ENCODE results near the gene ASAH2.

Gene ASAH2

DNA sequence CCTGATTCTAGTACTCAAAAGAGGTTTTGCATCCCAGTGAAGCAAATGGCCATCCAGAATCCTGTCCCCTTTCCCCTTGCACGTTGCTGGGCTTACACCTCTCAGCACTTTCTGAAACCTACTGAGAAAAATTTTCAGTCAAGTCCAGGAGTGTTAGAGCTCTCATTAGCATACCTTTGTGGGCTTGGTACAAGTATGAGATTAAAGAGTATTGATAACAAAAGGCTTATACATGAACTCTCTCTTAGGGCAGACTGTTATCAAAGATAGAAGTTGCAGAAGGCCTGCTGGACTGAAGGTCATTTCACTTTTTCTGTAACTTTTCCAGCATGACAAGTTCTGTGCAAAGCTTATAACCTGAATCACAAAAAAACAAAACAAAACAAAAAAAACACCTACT, at the start of gene ASAH2:
ASAH2 (minus strand) TSS at position 123 of the 400 bp plus-strand sequence. CDS start 2,906 bp downstream, outside the sequence.
- in situ Hi-C loops (cut with HindIII; ENCODE audit: low sequenced_read_pairs), result no loop called here
- no peak within 1 kb of the TSS for H3K4me3 ChIP-seq (ENCODE audit: low read depth, low read length)
- TF ChIP-seq, protein P1, sequence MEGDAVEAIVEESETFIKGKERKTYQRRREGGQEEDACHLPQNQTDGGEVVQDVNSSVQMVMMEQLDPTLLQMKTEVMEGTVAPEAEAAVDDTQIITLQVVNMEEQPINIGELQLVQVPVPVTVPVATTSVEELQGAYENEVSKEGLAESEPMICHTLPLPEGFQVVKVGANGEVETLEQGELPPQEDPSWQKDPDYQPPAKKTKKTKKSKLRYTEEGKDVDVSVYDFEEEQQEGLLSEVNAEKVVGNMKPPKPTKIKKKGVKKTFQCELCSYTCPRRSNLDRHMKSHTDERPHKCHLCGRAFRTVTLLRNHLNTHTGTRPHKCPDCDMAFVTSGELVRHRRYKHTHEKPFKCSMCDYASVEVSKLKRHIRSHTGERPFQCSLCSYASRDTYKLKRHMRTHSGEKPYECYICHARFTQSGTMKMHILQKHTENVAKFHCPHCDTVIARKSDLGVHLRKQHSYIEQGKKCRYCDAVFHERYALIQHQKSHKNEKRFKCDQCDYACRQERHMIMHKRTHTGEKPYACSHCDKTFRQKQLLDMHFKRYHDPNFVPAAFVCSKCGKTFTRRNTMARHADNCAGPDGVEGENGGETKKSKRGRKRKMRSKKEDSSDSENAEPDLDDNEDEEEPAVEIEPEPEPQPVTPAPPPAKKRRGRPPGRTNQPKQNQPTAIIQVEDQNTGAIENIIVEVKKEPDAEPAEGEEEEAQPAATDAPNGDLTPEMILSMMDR (IDR thresholded peaks at IDR 0.05; ENCODE audit: low read depth, low read length, missing control alignments), result no peak
- DNase-seq (ENCODE audit: low read depth), result no peak

DNA sequence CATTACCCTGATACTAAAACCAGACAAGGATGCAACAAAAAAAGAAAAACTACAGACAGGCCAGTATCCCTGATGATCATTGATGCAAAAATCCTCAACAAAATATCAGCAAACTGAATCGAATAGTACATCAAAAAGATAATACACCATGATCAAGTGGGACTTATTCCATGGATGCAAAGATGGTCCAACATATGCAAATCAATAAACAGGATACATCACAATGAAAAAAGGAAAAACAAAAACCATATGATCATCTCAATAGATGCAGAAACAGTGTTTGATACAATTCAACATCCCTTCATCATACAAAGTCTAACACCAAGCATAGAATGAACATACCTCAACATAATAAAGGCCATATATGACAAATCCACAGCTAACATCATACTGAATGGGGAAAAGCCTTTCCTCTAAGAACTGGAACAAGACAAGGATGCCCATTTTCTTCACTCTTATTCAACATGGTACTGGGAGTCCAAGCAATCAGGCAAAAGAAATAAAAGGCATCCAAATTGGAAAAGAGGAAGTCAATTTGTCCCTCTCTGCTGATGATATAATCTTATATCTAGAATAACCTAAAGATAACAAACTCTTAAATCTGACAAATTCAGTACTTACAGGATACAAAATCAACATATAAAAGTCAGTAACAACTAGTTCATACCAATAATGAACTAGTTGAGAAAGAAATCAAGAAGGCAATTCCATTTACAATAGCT, 48.8 kb upstream of the ASAH2 start:
- DNase-seq (ENCODE audit: low read depth), result no peak
- in situ Hi-C loops (cut with HindIII; ENCODE audit: low sequenced_read_pairs), result no loop called here
- TF ChIP-seq, protein P1 (IDR thresholded peaks at IDR 0.05; ENCODE audit: low read depth, low read length, missing control alignments), result no peak
- H3K4me3 ChIP-seq (ENCODE audit: low read depth, low read length), result no peak overlapping the region

DNA sequence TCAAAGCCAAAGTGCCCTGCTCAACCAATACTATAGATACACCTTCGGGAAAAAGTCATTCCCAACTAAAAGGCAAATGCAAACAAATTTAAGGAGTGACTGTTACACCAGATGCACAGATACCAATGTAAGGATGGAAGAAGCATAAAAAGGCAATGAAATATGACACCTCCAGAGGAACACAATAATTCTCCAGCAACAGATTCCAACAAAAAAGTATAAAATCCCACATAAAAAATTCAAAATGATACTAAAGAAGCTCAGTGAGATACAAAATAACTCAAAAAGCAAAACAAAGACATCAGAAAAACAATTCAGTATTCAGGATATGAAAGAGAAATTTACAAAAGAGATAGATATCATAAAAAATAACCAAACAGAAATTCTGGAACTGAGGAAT, 44.1 kb upstream of the ASAH2 start:
- TF ChIP-seq, protein P1 (IDR thresholded peaks at IDR 0.05; ENCODE audit: low read depth, low read length, missing control alignments), result no peak
- in situ Hi-C loops (cut with HindIII; ENCODE audit: low sequenced_read_pairs), result no loop called here
- H3K4me3 ChIP-seq (ENCODE audit: low read depth, low read length), result no peak overlapping the region
- no peak for DNase-seq (ENCODE audit: low read depth)

DNA sequence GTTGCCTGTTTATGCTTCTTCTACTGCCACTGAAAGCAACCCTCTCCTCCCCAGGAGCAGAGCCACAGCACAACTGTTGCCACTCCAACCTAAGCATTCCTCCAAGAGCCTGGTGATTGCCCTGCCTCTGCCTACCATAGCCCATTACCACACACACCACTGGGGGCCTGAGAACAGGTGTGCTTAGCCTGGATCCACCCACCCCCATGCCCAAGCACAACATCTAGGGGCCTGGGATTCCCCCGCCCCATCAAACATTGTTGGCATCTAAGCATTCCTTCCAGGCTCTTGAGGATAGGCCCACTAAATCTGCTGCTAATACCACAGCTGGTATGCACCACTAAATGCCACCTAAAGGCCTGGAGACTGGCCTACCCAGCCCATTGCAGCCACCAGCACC, 43.3 kb upstream of the ASAH2 start:
- H3K4me3 ChIP-seq (ENCODE audit: low read depth, low read length), result no peak overlapping the region
- TF ChIP-seq, protein P1 (IDR thresholded peaks at IDR 0.05; ENCODE audit: low read depth, low read length, missing control alignments), result no peak
- in situ Hi-C loops (cut with HindIII; ENCODE audit: low sequenced_read_pairs), result no loop called here
- no peak for DNase-seq (ENCODE audit: low read depth)

DNA sequence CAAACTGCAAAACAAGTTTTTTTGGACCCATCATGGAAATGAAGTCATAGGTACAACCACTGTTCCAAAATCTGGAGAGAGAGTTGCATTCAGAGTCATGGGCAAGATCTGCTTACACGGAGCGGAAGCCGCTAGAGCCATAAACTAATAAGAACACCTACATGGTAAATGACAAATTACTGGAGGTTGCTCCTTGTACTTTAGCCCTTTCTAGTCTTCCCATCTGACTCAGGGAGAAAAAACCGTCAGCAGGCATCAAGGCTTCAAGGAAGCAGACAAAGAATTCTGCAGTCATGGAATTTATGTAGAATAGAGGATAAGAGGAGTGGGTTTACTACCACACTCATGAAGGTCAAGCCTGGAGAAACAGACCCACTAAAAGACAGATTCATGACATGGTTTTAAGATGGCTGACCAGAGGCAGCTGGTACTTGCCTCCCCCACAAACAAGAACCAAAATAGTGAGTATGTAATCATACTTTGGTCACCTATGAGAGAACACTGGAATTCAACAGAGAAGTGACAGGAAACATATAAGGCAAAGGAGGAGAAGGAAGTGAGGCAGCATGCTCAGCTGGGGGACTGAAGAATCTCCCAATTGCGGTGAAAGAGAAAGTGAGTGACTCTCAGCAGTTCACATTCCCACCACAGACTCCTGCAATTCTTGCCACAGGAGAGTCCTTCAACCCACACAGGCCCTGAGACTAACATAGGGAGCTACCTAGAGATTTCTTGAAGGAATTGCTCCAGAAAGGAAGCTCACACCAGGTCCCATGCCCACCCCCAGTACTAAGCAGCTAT, 42.4 kb upstream of the ASAH2 start:
- DNase-seq (ENCODE audit: low read depth), result no peak
- TF ChIP-seq, protein P1 (IDR thresholded peaks at IDR 0.05; ENCODE audit: low read depth, low read length, missing control alignments), result no peak
- in situ Hi-C loops (cut with HindIII; ENCODE audit: low sequenced_read_pairs), result no loop called here
- H3K4me3 ChIP-seq (ENCODE audit: low read depth, low read length), result no peak overlapping the region

DNA sequence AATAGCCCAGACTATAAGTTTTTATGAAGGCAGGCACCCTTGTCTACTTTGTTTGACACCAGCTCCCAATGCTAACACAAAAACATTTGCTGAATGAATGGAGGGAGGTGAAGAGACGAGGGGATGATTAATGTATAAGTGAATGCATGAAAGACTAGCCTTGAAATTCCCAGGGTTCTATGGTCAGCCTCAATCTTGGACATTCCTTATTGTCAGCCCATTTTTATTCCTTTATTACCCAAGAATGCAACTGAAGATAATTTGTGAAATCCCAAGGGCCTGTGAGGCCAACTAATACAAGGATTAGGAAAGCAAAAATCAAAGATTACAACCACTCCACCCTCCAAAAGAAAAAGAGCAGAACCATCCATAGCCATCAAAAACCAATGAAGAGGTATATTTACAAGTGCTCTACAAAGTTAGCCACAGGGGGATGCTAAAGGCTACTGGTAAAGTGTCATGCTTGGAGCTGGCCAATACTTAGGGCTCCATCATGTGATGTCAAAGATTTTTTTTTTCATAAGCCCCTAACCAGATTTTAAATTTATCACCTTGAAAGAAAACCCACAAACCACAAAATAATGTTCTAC, 40.0 kb upstream of the ASAH2 start:
- peak; percentile 8 for DNase-seq (ENCODE audit: low read depth)
- TF ChIP-seq, protein P1 (IDR thresholded peaks at IDR 0.05; ENCODE audit: low read depth, low read length, missing control alignments), result peak; percentile 54
- H3K4me3 ChIP-seq (ENCODE audit: low read depth, low read length), result no peak overlapping the region
- in situ Hi-C loops (cut with HindIII; ENCODE audit: low sequenced_read_pairs), result no loop called here

Measured in astrocyte of the cerebellum (primary cell).